ENCODE measurements around the gene TBCK. TPM values are rescaled to one million over a fixed set of nuclear protein-coding genes. Genes with fewer than 3 reads are reported as not detected.
"Not testable (repeated sequence)": the region's sequence is repeated elsewhere in the genome, so short reads cannot be mapped to it uniquely, and the experiment has no call there.

TBCK gene
- total RNA-seq, 4 donors from 2014 or later, result 23.3 to 47.7 (median 34.2) TPM

- peaks cover 52% of the 10 kb centered on the region for H3K36me3 ChIP-seq
- H3K4me3 ChIP-seq, result no peak overlapping the region
- H3K4me1 ChIP-seq, result no peaks in the 10 kb centered on the region
- DNase-seq (ENCODE audit: low spot score in 2 of 2), result no peak
- TF ChIP-seq EP300 (IDR thresholded peaks at IDR 0.05) (no peak), POLR2A (IDR thresholded peaks at IDR 0.05) (no peak), CTCF (IDR thresholded peaks at IDR 0.05) (no peak), POLR2AphosphoS5 (IDR thresholded peaks at IDR 0.05) (no peak)
- no peaks in the 10 kb centered on the region for H3K27me3 ChIP-seq
- no peak overlapping the region for H3K27ac ChIP-seq
- peaks cover 22% of the 10 kb centered on the region for H3K9me3 ChIP-seq
- 97% methylated on average over 2 of the region's 2 CpGs for WGBS
Observed at GRCh38 chr4:106116025-106116424, 200.0 kb downstream of the TBCK start.

- peaks cover 66% of the 10 kb centered on the region for H3K36me3 ChIP-seq
Observed at GRCh38 chr4:106114270-106114669, 201.7 kb downstream of the TBCK start.

GRCh38 chr4:106111778-106112469 lies 204.1 kb downstream of the TBCK start:
- 98% methylated on average over 2 of the region's 2 CpGs for WGBS
- H3K9me3 ChIP-seq, result peaks cover 33% of the 10 kb centered on the region
- not testable (repeated sequence) for DNase-seq (ENCODE audit: low spot score in 2 of 2); H3K4me1 ChIP-seq; H3K4me3 ChIP-seq; H3K27ac ChIP-seq; H3K27me3 ChIP-seq
- peaks cover 71% of the 10 kb centered on the region for H3K36me3 ChIP-seq

More at GRCh38 chr4:106114270-106114669, 201.7 kb downstream of the TBCK start:
- Histone ChIP-seq H3K27ac (no peak overlapping the region), H3K4me3 (no peak overlapping the region), H3K27me3 (no peaks in the 10 kb centered on the region), H3K4me1 (no peaks in the 10 kb centered on the region), H3K9me3 (peaks cover 33% of the 10 kb centered on the region)
- no peak for DNase-seq (ENCODE audit: low spot score in 2 of 2)
- TF ChIP-seq POLR2A (IDR thresholded peaks at IDR 0.05) (no peak), POLR2AphosphoS5 (IDR thresholded peaks at IDR 0.05) (no peak), EP300 (IDR thresholded peaks at IDR 0.05) (no peak), CTCF (IDR thresholded peaks at IDR 0.05) (no peak)
- WGBS, result 98% methylated on average over 8 of the region's 8 CpGs

- Histone ChIP-seq H3K4me1 (no peaks in the 10 kb centered on the region), H3K27me3 (no peaks in the 10 kb centered on the region), H3K9me3 (peaks cover 38% of the 10 kb centered on the region), H3K27ac (no peak overlapping the region), H3K4me3 (no peak overlapping the region), H3K36me3 (peaks cover 63% of the 10 kb centered on the region)
- DNase-seq (ENCODE audit: low spot score in 2 of 2), result no peak
- TF ChIP-seq POLR2A (IDR thresholded peaks at IDR 0.05) (no peak), CTCF (IDR thresholded peaks at IDR 0.05) (no peak), EP300 (IDR thresholded peaks at IDR 0.05) (no peak), POLR2AphosphoS5 (IDR thresholded peaks at IDR 0.05) (no peak)
- WGBS, result 95% methylated on average over 6 of the region's 6 CpGs
Observed at GRCh38 chr4:106109929-106110328, 206.1 kb downstream of the TBCK start.

GRCh38 chr4:106105697-106106096 lies 210.3 kb downstream of the TBCK start:
- no peak for TF ChIP-seq EP300 (IDR thresholded peaks at IDR 0.05)
- TF ChIP-seq CTCF (IDR thresholded peaks at IDR 0.05), result no peak
- no peak for TF ChIP-seq POLR2AphosphoS5 (IDR thresholded peaks at IDR 0.05)
- whole genome bisulfite sequencing, result 97% methylated on average over 4 of the region's 4 CpGs

GRCh38 chr4:106104276-106104675 lies 211.7 kb downstream of the TBCK start:
- no peak for TF ChIP-seq CTCF (IDR thresholded peaks at IDR 0.05)
- TF ChIP-seq POLR2AphosphoS5 (IDR thresholded peaks at IDR 0.05), result no peak
- TF ChIP-seq EP300 (IDR thresholded peaks at IDR 0.05), result no peak
- no peak for TF ChIP-seq POLR2A (IDR thresholded peaks at IDR 0.05)
- no peaks in the 10 kb centered on the region for H3K27me3 ChIP-seq
- H3K36me3 ChIP-seq, result peaks cover 25% of the 10 kb centered on the region
- H3K4me3 ChIP-seq, result no peak overlapping the region
- DNase-seq (ENCODE audit: low spot score in 2 of 2), result no peak
- H3K4me1 ChIP-seq, result no peaks in the 10 kb centered on the region
- 100% methylated on average over 1 of the region's 1 CpG for WGBS
- H3K27ac ChIP-seq, result no peak overlapping the region
- H3K9me3 ChIP-seq, result peaks cover 6% of the 10 kb centered on the region

More at GRCh38 chr4:106105697-106106096, 210.3 kb downstream of the TBCK start:
- H3K27ac ChIP-seq, result no peak overlapping the region
- no peak for DNase-seq (ENCODE audit: low spot score in 2 of 2)
- H3K36me3 ChIP-seq, result peaks cover 36% of the 10 kb centered on the region
- H3K9me3 ChIP-seq, result peaks cover 15% of the 10 kb centered on the region
- H3K4me1 ChIP-seq, result no peaks in the 10 kb centered on the region
- no peaks in the 10 kb centered on the region for H3K27me3 ChIP-seq
- no peak overlapping the region for H3K4me3 ChIP-seq

All from suprapubic skin (tissue), 4 donors.